Fibroblast of pulmonary artery (primary cell): ENCODE results near the gene TM4SF20.
A peak's percentile ranks its signal among the peaks of the same experiment; 100 is the strongest.

ENCODE experiments used
- DNase-seq: peaks from one replicate; pipeline ENCODE4 v3.0.0-alpha.2; 2010; ENCODE audit warnings: low read depth
- H3K4me3 ChIP-seq: replicated peaks from 2 replicates; pipeline ENCODE4 v1.5.1; 2011; ENCODE audit warnings: low read depth, mild to moderate bottlenecking, control low read depth, low read length, moderate library complexity
- TF ChIP-seq, protein P1 (sequence below): IDR thresholded peaks from 2 replicates; pipeline ENCODE4 v1.5.1; 2011; ENCODE audit warnings: mild to moderate bottlenecking, control low read depth, low read length, inconsistent platforms; ENCODE audit errors: missing control alignments

TM4SF20 gene

DNA sequence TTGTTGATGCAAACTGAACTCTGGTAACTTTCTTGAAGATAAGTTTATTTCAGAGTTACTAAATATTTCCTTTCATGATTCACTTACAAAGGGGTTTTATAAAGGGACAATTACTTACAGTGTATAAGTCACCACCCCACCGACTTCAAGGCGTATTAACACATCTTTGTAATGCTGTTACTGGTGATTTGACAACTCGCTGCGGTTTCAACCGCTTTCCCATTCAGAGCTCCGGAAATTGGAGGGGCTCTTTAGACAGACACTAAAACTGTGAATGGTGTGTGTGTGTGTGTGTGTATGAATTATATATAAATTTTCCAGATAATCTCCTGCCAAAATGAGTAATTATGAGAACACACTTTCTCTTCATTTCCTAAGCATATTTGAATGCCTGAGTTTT, 4.9 kb downstream of the TM4SF20 start:
- TF ChIP-seq, protein P1, sequence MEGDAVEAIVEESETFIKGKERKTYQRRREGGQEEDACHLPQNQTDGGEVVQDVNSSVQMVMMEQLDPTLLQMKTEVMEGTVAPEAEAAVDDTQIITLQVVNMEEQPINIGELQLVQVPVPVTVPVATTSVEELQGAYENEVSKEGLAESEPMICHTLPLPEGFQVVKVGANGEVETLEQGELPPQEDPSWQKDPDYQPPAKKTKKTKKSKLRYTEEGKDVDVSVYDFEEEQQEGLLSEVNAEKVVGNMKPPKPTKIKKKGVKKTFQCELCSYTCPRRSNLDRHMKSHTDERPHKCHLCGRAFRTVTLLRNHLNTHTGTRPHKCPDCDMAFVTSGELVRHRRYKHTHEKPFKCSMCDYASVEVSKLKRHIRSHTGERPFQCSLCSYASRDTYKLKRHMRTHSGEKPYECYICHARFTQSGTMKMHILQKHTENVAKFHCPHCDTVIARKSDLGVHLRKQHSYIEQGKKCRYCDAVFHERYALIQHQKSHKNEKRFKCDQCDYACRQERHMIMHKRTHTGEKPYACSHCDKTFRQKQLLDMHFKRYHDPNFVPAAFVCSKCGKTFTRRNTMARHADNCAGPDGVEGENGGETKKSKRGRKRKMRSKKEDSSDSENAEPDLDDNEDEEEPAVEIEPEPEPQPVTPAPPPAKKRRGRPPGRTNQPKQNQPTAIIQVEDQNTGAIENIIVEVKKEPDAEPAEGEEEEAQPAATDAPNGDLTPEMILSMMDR: no peak
- DNase-seq: peak; percentile 80
- no peak overlapping the region for H3K4me3 ChIP-seq

- TF ChIP-seq, protein P1: no peak
- DNase-seq: no peak
- H3K4me3 ChIP-seq: no peak overlapping the region
Measured at GRCh38 chr2:227373389-227373788, 5.7 kb downstream of the TM4SF20 start.

- TF ChIP-seq, protein P1: no peak
- peak; percentile 96 for DNase-seq
- H3K4me3 ChIP-seq: no peak overlapping the region
Measured at GRCh38 chr2:227370791-227371312, 8.3 kb downstream of the TM4SF20 start.

DNA sequence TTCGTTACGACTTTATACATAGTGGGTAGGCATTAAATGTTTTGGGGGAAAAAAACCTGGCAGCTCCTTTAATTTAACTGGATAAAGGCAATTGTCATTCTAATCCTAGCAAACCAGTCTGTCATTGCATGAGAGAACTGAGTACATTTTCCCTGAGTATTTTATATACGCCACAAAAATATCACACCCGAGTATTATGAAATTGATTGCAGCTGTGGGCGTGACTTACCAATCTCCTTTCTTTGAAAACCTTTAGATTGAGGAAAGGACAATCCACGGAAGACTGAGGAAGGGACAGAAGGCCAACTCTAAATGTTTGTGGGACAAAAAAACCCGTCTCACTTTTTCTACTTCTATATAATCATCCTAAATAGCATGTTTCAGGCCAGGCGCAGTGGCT, 9.0 kb downstream of the TM4SF20 start:
- no peak for DNase-seq
- no peak overlapping the region for H3K4me3 ChIP-seq
- TF ChIP-seq, protein P1: no peak

GRCh38 chr2:227368574-227368973, 10.5 kb downstream of the TM4SF20 start:
- DNase-seq: no peak

DNA sequence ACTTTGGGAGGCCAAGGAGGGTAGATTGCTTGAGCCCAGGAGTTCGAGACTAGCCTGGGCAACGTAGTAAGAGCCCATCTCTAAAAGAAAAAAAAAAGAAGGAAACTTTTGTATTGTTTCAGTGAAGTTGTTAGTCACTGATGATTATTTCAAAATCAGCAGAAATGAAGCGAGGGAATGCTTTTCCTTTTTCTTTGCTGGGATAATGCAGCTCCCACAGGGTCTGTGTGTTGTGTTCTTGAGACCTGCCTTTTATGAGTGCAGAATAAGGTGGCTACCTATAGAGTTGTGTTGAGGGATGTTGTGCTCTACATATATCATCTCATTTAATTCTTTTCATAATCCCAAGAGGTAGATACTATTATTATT, 11.7 kb downstream of the TM4SF20 start:
- no peak overlapping the region for H3K4me3 ChIP-seq

More at GRCh38 chr2:227368574-227368973, 10.5 kb downstream of the TM4SF20 start:
- TF ChIP-seq, protein P1: no peak
- H3K4me3 ChIP-seq: no peak overlapping the region

More for the DNA sequence above, 11.7 kb downstream of the TM4SF20 start:
- TF ChIP-seq, protein P1: no peak
- DNase-seq: no peak
